Tibial nerve (tissue), 4 donors: ENCODE results near the gene GPR149.

Source experiments
- EP300 ChIP-seq, 2 donors: sonication (generic); formaldehyde crosslinking; IDR thresholded peaks; one replicate each; pipeline ENCODE4 v1.6.1; 2017; ENCODE audit warnings: antibody characterized with exemption in 2 of 2, mild to moderate bottlenecking in 1 of 2
- TF ChIP-seq, protein P1 (sequence below), 5 experiments: fragments of 200-600 bp in 3 of 5; fragments of 450-650 bp in 2 of 5; sonication (generic) in 3 of 5; IDR thresholded peaks; one replicate each; pipeline ENCODE4 v1.5.1; 2016 to 2019; ENCODE audit warnings: antibody characterized with exemption in 5 of 5, mild to moderate bottlenecking in 3 of 5, moderate library complexity in 2 of 5

DNA sequence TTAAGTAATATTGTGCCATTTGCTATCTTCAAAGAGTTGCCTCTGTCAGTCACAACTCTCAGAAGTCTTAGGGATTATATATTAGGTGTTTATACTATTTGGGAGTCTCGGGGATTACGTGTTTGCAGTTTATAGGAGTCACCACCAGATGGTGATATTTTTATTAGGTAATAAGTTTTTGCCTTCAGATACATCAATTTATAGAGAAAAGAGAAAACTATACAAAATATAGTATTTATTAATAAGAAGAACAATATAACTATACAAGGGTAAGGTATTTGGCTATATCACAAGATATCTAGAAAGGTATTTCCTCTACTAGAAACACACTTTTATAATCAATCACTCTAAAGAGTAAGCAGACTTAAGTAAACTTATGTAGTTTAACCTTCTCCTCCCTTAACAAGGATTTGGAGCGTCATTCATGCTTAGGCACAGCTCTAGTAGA, 95.0 kb downstream of the GPR149 start:
- no peak for TF ChIP-seq EP300 (IDR thresholded peaks at IDR 0.05)
- TF ChIP-seq, protein P1, sequence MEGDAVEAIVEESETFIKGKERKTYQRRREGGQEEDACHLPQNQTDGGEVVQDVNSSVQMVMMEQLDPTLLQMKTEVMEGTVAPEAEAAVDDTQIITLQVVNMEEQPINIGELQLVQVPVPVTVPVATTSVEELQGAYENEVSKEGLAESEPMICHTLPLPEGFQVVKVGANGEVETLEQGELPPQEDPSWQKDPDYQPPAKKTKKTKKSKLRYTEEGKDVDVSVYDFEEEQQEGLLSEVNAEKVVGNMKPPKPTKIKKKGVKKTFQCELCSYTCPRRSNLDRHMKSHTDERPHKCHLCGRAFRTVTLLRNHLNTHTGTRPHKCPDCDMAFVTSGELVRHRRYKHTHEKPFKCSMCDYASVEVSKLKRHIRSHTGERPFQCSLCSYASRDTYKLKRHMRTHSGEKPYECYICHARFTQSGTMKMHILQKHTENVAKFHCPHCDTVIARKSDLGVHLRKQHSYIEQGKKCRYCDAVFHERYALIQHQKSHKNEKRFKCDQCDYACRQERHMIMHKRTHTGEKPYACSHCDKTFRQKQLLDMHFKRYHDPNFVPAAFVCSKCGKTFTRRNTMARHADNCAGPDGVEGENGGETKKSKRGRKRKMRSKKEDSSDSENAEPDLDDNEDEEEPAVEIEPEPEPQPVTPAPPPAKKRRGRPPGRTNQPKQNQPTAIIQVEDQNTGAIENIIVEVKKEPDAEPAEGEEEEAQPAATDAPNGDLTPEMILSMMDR (IDR thresholded peaks at IDR 0.05), result peak; percentile 30 to 70 (median 44)
